Endothelial cell of hepatic sinusoid (primary cell): ENCODE data around the gene SCG5.

Experiments
- in situ Hi-C: cut with HindIII; loops from 2 replicates; pipeline ENCODE4 v1.10.0; 2017; ENCODE audit warnings: low sequenced_read_pairs

The SCG5 gene

DNA sequence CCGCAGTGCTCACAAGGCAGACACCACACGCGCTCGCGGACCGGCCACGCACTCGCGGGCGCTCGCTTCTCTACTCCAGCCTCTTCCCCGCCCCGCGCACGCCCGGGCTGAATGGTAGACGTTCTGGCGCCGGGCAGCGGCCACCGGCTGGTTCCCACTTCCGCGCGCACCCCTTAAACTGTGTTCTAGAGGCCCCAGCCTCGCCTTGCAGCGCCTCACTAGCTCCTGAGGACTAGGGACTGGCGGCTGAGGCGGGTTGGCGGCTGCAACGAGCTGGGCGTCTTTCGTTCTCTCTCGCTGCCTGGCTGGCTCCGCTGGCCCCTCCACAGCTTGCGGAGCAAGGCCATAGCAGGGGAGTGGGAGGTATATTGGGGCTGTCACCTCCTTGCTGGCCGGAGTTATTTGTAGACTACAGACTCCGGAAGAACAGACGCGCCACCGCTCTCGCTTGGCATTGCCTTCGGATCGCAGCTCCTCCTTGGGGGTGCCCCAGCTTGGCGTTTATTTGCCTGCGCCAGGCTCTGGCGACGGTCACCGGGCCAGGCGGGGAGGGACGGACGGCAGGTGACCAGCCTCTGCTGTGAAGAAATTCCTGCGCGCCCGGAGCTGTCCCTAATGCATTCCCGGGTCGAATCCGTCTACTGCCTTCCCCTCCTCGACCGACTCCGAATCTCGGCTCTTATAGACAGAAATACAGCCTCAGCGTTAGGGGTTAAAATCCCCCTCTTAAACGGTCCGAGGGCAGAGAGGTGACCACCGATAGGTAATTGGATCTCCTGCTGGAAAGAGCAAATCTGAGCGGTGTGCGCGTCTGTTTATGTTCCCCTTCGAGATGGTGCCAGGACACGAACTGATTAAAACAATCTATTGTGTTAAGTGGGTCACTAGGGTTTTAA, 77.6 kb downstream of the SCG5 start:
- in situ Hi-C loops, result no loop called here

DNA sequence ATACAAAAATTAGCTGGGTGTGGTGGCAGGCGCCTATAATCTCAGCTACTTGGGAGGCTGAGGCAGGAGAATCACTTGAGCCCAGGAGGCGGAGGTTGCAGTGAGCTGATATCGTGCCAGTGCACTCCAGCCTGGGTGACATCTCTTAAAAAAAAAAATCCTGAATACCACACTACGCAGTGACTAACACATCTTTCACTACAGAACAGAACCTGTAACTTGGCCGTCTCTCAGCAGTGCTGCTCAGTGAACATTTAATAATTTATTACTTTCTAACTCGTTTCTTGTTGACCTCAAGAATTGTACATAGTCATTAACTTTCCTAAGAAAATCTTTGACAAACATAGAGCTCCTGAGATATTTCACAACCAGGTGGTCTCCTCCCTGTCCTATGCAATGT, 80.1 kb downstream of the SCG5 start:
- in situ Hi-C loops, result no loop called here

DNA sequence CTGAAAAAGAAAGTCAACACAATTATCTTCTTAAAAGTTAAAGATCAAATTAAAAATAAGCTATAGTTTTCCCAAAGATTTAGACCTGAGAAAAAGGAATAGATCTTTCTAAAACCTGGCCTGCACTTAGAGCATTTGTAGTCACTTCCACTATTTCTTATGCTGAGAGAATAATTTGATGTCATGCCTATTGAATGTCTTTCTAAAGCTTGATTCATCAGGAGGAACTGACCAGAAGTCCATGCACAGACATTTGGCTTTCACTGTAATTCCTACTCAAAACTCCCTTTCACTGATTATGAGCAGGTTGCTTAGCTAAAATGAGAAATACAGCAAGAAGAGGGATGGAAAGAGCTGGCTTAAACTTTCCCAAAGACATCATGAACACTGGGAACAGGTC, 80.6 kb downstream of the SCG5 start:
- in situ Hi-C loops, result no loop called here

DNA sequence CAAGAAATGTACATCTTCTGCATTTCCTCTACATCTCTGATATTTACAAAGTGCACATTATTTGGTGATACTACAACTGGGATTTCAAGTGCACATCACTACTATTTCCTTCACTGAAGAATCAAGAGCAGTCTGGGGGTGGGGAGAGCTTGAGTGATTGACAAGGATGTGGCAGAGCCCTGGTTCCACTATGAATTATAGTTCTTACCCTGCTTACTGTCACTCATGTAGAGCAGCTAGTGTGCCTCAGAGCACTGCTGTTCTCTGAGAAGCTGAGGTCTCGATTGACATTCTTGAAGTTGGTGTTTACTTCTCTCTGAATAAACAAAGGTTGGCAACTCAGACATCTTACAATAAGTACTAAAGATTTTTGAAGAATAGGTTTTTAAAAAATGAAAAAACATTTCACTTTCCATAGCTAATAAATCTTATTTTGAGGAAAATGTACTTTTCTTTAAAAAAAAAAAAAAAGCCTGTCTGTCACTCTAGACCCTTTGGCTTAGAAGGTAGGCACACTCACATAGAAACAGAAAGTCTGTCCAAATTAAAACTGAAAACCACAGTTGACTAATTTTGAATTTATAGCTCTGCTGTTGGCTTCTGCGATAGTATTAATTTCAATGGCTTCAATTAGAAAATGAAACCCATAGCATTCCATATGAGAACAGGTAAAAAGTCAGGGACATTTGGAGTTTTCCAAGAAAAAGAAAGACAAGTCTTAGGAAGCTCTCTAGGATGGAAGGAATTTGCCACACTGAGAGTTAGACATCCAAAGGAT, 81.8 kb downstream of the SCG5 start:
- in situ Hi-C loops, result no loop called here

DNA sequence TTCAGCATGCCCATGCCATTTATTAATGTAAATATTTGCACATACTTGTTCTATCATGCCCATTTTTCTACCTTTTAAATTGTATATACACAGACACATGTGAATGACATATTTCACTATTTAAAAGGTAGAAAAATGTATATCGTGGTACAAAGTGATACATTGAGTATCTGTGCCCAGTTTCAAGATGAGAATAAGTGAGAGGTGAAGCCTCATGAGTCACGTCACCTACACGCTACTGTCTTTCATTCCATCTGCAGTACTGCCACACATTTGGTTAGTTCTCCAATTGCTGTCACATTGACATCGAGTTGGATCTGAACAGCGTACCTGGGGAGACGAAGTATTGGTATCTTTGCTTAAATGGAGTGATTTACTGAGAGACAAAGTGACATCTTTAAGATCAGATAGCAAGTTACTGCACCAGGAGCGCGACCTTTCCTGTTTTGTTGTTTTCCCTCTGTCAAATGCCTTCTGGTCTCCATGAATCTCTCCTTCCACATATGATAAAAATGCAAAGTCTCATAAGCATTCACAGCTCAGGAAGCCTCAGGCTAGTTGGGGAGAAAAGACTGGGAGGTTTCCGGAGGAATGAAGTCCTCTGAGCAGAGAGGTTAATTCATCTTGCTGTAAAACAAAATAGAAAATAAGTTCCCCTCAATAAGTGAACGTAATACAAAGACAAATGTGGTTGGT, 88.3 kb downstream of the SCG5 start:
- in situ Hi-C loops, result loop anchor here (10.0 kb wide), 2 partner anchors 65 kb away; no protein-coding TSS in a partner anchor

DNA sequence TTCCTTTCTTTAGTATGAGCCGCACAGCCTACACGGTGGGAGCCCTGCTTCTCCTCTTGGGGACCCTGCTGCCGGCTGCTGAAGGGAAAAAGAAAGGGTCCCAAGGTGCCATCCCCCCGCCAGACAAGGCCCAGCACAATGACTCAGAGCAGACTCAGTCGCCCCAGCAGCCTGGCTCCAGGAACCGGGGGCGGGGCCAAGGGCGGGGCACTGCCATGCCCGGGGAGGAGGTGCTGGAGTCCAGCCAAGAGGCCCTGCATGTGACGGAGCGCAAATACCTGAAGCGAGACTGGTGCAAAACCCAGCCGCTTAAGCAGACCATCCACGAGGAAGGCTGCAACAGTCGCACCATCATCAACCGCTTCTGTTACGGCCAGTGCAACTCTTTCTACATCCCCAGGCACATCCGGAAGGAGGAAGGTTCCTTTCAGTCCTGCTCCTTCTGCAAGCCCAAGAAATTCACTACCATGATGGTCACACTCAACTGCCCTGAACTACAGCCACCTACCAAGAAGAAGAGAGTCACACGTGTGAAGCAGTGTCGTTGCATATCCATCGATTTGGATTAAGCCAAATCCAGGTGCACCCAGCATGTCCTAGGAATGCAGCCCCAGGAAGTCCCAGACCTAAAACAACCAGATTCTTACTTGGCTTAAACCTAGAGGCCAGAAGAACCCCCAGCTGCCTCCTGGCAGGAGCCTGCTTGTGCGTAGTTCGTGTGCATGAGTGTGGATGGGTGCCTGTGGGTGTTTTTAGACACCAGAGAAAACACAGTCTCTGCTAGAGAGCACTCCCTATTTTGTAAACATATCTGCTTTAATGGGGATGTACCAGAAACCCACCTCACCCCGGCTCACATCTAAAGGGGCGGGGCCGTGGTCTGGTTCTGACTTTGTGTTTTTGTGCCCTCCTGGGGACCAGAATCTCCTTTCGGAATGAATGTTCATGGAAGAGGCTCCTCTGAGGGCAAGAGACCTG, 89.5 kb downstream of the SCG5 start:
- in situ Hi-C loops, result loop anchor here (10.0 kb wide), 2 partner anchors 64 to 66 kb away; no protein-coding TSS in a partner anchor

DNA sequence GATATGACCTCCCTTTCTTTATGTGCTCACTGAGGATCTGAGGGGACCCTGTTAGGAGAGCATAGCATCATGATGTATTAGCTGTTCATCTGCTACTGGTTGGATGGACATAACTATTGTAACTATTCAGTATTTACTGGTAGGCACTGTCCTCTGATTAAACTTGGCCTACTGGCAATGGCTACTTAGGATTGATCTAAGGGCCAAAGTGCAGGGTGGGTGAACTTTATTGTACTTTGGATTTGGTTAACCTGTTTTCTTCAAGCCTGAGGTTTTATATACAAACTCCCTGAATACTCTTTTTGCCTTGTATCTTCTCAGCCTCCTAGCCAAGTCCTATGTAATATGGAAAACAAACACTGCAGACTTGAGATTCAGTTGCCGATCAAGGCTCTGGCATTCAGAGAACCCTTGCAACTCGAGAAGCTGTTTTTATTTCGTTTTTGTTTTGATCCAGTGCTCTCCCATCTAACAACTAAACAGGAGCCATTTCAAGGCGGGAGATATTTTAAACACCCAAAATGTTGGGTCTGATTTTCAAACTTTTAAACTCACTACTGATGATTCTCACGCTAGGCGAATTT, 91.2 kb downstream of the SCG5 start:
- in situ Hi-C loops, result loop anchor here (10.0 kb wide), 2 partner anchors 62 to 68 kb away; no protein-coding TSS in a partner anchor

DNA sequence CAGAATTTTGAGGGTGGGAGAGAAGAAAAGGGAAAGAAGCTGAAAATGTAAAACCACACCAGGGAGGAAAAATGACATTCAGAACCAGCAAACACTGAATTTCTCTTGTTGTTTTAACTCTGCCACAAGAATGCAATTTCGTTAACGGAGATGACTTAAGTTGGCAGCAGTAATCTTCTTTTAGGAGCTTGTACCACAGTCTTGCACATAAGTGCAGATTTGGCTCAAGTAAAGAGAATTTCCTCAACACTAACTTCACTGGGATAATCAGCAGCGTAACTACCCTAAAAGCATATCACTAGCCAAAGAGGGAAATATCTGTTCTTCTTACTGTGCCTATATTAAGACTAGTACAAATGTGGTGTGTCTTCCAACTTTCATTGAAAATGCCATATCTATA, 91.8 kb downstream of the SCG5 start:
- in situ Hi-C loops, result loop anchor here (10.0 kb wide), 2 partner anchors 62 to 68 kb away; no protein-coding TSS in a partner anchor

DNA sequence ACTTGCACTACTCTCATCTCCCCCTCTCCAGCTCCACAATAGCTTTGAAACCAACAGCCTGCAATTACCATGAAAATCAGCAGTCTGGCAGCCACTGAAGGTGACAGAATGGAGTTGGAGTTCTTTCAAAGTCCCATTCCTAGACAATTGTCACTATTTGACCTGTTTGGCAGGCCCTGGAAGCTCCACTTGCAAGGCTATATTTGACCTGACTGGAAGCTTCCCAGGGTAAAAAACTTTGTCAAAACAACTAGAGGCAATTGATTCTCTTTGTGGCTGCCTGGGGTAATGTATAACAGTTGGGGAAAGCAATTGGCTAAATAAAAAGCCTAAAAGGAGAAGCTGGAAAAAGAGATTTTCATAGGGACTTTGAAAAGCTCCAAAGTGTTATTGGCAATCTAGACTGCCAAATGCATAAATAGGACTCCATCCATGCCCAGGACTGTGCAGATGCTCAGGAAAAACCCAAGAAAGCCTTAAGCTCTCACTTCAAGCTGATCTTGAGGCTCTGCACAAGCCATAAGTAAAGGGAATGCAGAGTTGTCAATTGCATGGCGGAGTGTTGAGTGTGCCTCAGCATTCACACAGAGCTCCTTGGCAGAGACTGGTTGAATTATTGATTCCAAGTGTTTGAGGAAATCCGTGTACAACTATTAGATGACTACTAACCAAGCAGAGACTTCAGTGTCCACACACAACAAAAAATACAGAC, 94.6 kb downstream of the SCG5 start:
- in situ Hi-C loops, result loop anchor here (10.0 kb wide), 2 partner anchors 59 to 71 kb away; no protein-coding TSS in a partner anchor

DNA sequence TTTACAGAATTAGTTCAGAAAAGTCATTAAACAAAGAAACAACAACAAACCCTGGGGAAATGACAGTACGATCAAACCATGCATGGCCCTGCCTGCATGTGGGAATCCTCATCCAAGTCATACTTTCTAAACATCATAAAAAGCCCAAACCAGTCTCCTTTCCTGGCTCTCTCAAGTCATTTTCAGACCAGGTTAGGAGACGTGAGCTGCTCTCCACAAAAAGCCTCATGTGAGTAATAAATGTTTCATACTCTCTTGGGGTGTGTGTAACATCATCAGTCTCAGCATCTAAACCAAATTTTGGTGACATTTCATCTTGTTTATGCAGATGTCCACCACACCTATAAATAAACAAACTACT, 95.2 kb downstream of the SCG5 start:
- in situ Hi-C loops, result loop anchor here (10.0 kb wide), 2 partner anchors 58 to 72 kb away; no protein-coding TSS in a partner anchor

DNA sequence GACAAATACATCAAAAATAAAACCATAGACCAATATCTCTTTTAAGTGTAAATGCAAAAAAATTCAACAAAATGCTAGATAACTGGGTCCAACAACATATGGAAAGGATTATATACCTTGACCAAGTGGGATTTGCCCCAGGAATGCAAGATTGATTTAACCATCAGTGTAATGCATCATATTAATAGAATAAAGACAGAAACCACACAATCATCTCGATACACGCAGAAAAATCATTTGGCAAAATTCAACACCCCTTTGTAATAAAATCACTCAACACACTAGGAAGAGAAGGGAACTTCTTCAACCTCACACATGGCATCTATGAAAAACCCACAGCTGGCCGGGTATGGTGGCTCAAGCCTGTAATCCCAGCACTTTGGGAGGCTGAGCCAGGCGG, 95.8 kb downstream of the SCG5 start:
- in situ Hi-C loops, result loop anchor here (10.0 kb wide), 2 partner anchors 57 to 73 kb away; no protein-coding TSS in a partner anchor

DNA sequence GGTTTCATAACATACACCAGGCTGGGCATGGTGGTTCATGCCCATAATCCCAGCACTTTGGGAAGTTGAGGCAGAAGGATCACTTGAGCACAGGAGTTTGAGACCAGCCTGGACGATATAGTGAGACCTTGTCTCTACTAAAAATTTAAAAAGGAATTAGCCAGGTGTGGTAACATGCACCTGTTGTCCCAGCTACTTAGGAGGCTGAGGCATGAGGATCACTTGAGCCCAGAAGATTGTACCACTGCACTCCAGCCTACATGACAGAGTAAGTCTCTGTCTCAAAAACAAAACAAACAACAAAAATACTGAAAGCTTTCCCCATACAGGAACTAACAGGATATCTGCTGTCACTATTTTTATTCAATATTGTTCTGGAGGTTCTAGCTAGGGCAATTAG, 97.2 kb downstream of the SCG5 start:
- in situ Hi-C loops, result loop anchor here (10.0 kb wide), 2 partner anchors 56 to 74 kb away; no protein-coding TSS in a partner anchor

DNA sequence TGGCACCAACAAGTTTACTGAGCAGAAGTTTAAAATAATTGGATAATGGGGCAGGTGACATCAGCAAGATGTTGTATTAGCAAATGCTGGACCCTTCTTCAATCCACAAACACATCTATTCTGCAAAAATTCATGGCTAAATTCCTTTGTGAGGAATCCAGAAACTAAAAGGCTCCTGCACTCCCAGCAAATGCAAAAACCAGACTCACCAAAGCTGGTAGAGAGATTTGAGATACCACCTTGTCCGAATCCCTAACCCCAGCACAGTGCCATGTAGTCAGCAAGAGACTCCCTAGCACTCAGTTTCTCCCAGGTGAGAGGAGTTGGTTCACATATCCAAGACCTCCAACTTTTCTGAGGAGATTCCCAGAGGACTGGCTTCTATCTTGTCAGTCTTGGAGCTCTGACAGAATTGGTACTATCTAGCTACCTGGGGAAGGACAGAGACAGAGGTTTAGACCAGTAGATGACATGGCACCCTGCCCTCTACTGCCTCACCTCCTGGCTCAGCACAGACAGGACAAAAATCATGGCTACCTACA, 98.1 kb downstream of the SCG5 start:
- in situ Hi-C loops, result loop anchor here (10.0 kb wide), 2 partner anchors 55 to 75 kb away; no protein-coding TSS in a partner anchor

DNA sequence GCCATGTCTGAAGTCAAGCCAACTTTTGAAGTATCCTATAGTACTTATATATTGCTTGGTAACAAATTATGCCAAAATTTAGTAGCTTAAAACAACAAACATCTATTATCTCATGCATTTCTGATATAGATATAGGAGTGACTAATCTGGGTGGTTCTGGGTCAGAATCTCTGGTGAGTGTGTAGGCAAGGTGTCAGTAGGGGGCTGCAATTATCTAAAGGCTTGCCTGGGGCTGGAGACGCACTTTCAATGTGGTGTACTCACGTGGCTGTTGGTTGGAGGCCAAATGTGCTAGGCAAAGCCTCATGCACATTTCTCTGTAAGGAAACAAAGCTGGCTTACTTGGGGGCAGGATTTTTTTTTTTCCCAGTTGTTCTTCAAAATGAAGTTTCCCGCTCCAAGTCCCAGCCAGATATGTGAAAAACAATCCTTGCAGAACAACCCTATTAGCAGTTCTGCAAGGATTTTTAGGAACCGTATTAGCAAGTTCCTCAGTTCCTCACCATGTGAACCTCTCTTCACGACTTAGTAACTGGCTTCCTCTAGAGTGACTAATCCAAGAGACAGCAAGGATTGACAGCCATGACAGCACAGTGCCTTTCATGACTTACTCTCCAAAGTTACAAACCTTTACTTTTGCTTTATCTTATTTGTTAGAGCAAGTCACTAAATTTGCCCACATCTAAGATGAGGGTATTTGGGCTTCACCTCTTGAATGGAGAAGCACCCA, 102.1 kb downstream of the SCG5 start:
- in situ Hi-C loops, result no loop called here

DNA sequence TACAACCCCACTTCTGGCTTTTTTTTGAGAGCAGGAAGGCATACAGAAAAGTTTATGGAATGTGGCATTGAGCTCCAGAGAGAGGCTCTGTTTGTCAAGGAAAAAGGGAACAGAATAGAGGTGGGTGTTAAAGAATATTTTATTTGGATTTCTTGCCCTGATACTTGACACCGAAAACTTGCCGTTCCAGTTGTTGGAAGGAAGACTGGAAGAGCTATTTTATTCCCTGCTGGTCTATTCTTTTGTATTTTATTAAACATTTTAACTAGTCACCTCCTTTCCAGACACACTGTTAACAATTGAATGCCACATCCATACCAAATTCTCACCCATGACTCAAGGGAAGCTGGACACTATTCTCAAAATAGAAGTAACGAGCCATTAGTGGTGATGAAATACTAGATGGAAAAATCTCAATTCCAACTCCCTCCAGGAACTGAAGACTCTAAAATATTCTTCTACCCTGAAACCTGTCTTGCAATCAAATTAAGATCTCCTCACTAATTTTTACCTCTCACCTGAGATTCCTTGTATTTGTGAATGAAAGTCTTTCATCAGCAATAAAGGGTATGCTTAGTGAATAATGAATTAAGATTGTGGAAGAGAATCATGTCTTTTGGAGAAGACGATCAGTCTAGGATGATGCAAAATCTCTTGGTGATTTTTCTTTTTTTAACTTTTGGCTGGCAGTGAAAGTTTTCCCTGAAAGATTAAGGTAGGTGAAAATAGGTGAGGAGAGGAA, 104.8 kb downstream of the SCG5 start:
- in situ Hi-C loops, result no loop called here
